H1 (cell line): ENCODE data around the gene RCC1. TPM values are rescaled to one million over a fixed set of nuclear protein-coding genes. Genes with fewer than 3 reads are reported as not detected.
A peak's percentile ranks its signal among the peaks of the same experiment; 100 is the strongest.

Experiments used
- ATF2 ChIP-seq: IDR thresholded peaks from 2 replicates; pipeline ENCODE4 v1.6.1; 2012; ENCODE audit warnings: low read length, inconsistent platforms
- CHD1 ChIP-seq: IDR thresholded peaks from 2 replicates; pipeline ENCODE4 v1.6.1; 2012; ENCODE audit warnings: low read depth, low read length, improper control_type of control experiment
- CHD2 ChIP-seq: IDR thresholded peaks from 2 replicates; pipeline ENCODE4 v1.6.1; 2012; ENCODE audit warnings: low read length, improper control_type of control experiment
- CTBP2 ChIP-seq: IDR thresholded peaks from 2 replicates; pipeline ENCODE4 v1.7.0; 2011; ENCODE audit warnings: borderline replicate concordance, mild to moderate bottlenecking, moderate library complexity, mixed read lengths, low read length; ENCODE audit not compliant: insufficient read depth, insufficient read length
- E2F6 ChIP-seq: IDR thresholded peaks from 2 replicates; pipeline ENCODE4 v1.6.1; 2012; ENCODE audit warnings: inconsistent platforms
- FOSL1 ChIP-seq: IDR thresholded peaks from 2 replicates; pipeline ENCODE4 v1.6.1; 2011; ENCODE audit warnings: mild to moderate bottlenecking, low read depth, low read length, moderate library complexity; ENCODE audit not compliant: insufficient read depth
- GTF2F1 ChIP-seq: IDR thresholded peaks from 2 replicates; pipeline ENCODE4 v1.6.1; 2012; ENCODE audit warnings: low read depth, low read length, improper control_type of control experiment, borderline replicate concordance
- HDAC6 ChIP-seq: IDR thresholded peaks from one replicate; pipeline ENCODE4 v1.7.1; 2012; ENCODE audit warnings: low read depth, mild to moderate bottlenecking, inconsistent platforms, low read length, moderate library complexity
- JUN ChIP-seq: IDR thresholded peaks from 2 replicates; pipeline ENCODE4 v1.6.1; 2011; ENCODE audit warnings: low read depth, mild to moderate bottlenecking, improper control_type of control experiment, low read length
- KDM5A ChIP-seq: fragments of 200-600 bp; IDR thresholded peaks from 2 replicates; pipeline ENCODE4 v1.7.1; 2012; ENCODE audit warnings: mild to moderate bottlenecking, low read length, inconsistent platforms, mixed read lengths
- MAX ChIP-seq: IDR thresholded peaks from 2 replicates; pipeline ENCODE4 v1.6.1; 2012; ENCODE audit warnings: inconsistent platforms
- PHF8 ChIP-seq: fragments of 200-600 bp; sonication (generic); conservative IDR thresholded peaks from 2 replicates; pipeline ENCODE4 v1.7.1; 2012; ENCODE audit warnings: low read depth, mild to moderate bottlenecking, inconsistent platforms, low read length, moderate library complexity
- POLR2AphosphoS5 ChIP-seq: IDR thresholded peaks from 2 replicates; pipeline ENCODE4 v1.6.1; 2011; ENCODE audit warnings: low read depth, low read length
- SP4 ChIP-seq: IDR thresholded peaks from 2 replicates; pipeline ENCODE4 v1.6.1; 2012; ENCODE audit warnings: low read length, inconsistent platforms
- SRF ChIP-seq: IDR thresholded peaks from 2 replicates; pipeline ENCODE4 v1.6.1; 2011; ENCODE audit warnings: mild to moderate bottlenecking, low read depth, low read length, moderate library complexity
- TAF7 ChIP-seq: optimal IDR thresholded peaks from 2 replicates; pipeline ENCODE3; 2011; ENCODE audit warnings: low read depth, mild to moderate bottlenecking, inconsistent platforms, low read length, moderate library complexity, borderline replicate concordance
- polyA plus RNA-seq, 7 experiments: library from polyadenylated mRNA; depleted of rRNA in 3 of 7; stranded (reverse) in 5 of 7; unstranded in 2 of 7; fragments of >200 nt in 5 of 7; fragments of 200-250 nt in 2 of 7; gene quantifications; 1 replicate in 5 of 7; 2 replicates in 1 of 7; 4 replicates in 1 of 7; pipeline versions ENCODE4 v1.2.1 to v1.2.3, GENCODE V29; 2011 to 2013; ENCODE audit warnings: missing spikeins in 2 of 7, mixed read lengths in 2 of 7
- total RNA-seq: library from RNA; stranded (reverse); fragmentation: NEBNext Ultra II Directional; extraction: Animal tissue kit (Norgen Biotek cat#: 25700); gene quantifications from 2 replicates; pipeline ENCODE4 v1.2.1, GENCODE V29; 2021

RCC1 gene
- total and polyA plus RNA-seq, 2 of the 8 experiments (the other 6 are each of a cell fraction or from before 2014, with no cell fraction given): 48.5 to 98.4 TPM

- TF ChIP-seq ATF2: peak; percentile 22; the same call in 1 of the 2 replicates
- TF ChIP-seq GTF2F1: no peak
- no peak for TF ChIP-seq KDM5A
- 0 out of 2 replicates have a peak, but pooled peaks have one; percentile 8 for TF ChIP-seq E2F6
- no peak for TF ChIP-seq SRF
- TF ChIP-seq FOSL1: no peak
- TF ChIP-seq SP4: no peak
- TF ChIP-seq JUN: no peak
- no peak for TF ChIP-seq HDAC6
- TF ChIP-seq CHD2: no peak
- TF ChIP-seq CTBP2: no peak
- TF ChIP-seq CHD1: no peak; the same call in 1 of the 2 replicates
- TF ChIP-seq PHF8: no peak
- TF ChIP-seq MAX: no peak
- TF ChIP-seq TAF7: peak; percentile 55
- TF ChIP-seq POLR2AphosphoS5: peak; percentile 4
Measured at GRCh38 chr1:28506907-28507246, 1.0 kb downstream of the RCC1 start (continued).
